ENCODE measurements around the gene MYL7. TPM values are rescaled to one million over a fixed set of nuclear protein-coding genes. Genes with fewer than 3 reads are reported as not detected.

The MYL7 gene
- total RNA-seq, 4 donors from 2014 or later: not detected

- TF ChIP-seq, protein P1, sequence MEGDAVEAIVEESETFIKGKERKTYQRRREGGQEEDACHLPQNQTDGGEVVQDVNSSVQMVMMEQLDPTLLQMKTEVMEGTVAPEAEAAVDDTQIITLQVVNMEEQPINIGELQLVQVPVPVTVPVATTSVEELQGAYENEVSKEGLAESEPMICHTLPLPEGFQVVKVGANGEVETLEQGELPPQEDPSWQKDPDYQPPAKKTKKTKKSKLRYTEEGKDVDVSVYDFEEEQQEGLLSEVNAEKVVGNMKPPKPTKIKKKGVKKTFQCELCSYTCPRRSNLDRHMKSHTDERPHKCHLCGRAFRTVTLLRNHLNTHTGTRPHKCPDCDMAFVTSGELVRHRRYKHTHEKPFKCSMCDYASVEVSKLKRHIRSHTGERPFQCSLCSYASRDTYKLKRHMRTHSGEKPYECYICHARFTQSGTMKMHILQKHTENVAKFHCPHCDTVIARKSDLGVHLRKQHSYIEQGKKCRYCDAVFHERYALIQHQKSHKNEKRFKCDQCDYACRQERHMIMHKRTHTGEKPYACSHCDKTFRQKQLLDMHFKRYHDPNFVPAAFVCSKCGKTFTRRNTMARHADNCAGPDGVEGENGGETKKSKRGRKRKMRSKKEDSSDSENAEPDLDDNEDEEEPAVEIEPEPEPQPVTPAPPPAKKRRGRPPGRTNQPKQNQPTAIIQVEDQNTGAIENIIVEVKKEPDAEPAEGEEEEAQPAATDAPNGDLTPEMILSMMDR (IDR thresholded peaks at IDR 0.05; ENCODE audit: low read depth): no peak
Observed at GRCh38 chr7:44105832-44106231, 35.3 kb downstream of the MYL7 start.

DNA sequence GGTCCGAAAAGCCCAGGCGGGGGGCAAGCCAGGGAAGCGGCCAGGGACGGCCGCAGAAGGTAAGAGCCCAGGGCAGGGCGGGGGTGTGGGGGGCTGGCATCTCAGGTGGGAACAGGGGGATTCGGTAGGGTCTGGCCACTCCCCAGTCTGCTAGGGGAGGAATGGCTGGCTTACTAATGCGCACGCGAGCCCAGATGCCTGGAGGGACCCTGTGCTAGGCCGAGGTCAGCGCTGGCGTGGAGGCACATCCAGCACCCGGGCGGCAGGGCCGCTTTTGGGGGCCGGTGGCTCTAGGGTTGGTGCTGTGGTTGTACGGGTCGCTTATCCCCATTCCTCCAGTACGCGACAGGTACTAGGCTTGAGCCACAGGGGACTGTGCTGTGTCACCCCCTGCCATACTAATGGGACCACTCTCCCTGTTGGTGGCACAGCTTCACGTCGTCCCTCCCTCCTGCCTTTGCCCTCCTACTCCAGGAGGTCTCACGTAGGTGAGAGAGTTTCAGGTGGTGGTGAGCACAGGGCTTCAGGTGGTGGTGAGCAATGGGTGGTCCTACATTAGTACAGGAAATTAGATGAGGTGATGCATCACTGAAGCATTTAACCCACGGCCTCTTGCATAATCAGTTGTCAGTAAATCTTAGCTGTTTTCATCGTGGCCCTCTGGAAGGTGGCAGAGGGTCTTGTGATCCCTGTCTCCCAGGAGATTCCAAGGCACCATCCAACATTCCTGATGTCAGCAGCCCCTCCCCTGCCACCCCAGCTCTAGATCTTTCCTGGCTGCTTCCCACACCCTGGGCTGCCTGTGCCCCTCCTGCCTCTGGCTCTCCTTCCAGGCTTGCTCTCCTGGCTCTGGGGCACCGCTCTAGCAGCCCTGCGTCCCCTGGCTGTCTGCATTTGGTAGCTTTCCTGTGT is 36.0 kb downstream of the MYL7 start:
- TF ChIP-seq, protein P1 (IDR thresholded peaks at IDR 0.05; ENCODE audit: low read depth): no peak

- TF ChIP-seq, protein P1 (IDR thresholded peaks at IDR 0.05; ENCODE audit: low read depth): no peak
Observed at GRCh38 chr7:44103923-44104859, 36.9 kb downstream of the MYL7 start, which contains the start of gene AEBP1. AEBP1 (plus strand) TSS chr7:44104345; CDS start chr7:44104666, 321 bp downstream.

- TF ChIP-seq, protein P1 (IDR thresholded peaks at IDR 0.05; ENCODE audit: low read depth): no peak
Observed at GRCh38 chr7:44103566-44103922, 37.6 kb downstream of the MYL7 start.

- TF ChIP-seq, protein P1 (IDR thresholded peaks at IDR 0.05; ENCODE audit: low read depth): no peak
Observed at GRCh38 chr7:44102846-44103565, 38.1 kb downstream of the MYL7 start.

DNA sequence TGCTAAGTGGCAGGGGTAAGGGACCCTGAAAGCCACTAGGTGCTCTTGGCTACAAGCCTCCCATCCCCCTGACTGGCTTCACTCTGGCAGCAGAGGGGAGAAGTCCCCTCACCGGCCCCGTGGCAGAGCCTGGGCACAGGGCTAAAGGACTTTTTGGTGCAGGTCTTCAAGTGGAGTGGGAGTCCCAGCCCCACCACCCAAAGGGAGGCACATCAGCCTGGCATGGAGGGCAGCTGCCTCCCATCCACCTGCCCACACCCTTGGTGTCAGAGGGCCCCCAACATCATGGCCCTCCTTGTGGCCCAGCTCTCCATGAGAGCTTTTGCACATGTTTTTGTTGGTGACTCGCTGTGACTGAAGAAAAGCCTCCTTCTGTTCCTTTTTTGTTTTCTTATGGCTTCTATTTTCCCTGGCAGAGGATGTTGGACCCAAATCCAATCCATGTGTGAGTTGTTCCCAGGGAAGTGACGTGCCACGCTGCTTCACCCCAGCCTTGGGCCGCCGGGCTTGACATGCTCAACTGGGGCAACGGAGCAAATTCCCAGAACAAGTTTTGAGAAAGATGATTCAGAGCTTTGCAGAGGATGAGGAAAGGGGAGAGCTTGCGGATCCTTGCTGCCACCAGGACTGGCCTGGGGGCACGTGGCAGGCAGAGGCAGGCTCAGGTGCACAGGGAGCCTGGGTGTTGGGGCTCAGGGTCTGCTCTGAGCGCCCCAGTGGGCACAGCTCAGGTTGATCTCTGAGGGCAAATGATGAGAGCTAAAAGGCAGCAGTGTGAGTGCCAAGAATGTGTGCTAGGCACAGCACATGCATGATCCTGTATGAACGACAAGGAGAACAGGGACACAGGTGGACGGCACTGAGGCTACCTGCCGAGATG is 38.9 kb downstream of the MYL7 start:
- TF ChIP-seq, protein P1 (IDR thresholded peaks at IDR 0.05; ENCODE audit: low read depth): no peak

Data from subcutaneous adipose tissue (tissue), 4 donors.